AML-193 (cell line): ENCODE measurements around the gene AGAP1.

ENCODE experiments used
- DNase-seq, 2 experiments: peaks; one replicate each; lab custom pipeline; 2025; lab: John Stamatoyannopoulos, UW

Gene AGAP1

GRCh38 chr2:235918876-235919275 lies 425.0 kb downstream of the AGAP1 start:
- no peak for DNase-seq

GRCh38 chr2:235920216-235920865 lies 426.5 kb downstream of the AGAP1 start:
- no peak for DNase-seq

- no peak for DNase-seq
Measured at GRCh38 chr2:235921508-235922191, 427.8 kb downstream of the AGAP1 start.

GRCh38 chr2:235922839-235923238 lies 429.0 kb downstream of the AGAP1 start:
- no peak for DNase-seq

GRCh38 chr2:235923859-235924674 lies 430.2 kb downstream of the AGAP1 start:
- DNase-seq, result no peak

- no peak for DNase-seq
Measured at GRCh38 chr2:235924675-235925063, 430.8 kb downstream of the AGAP1 start.

- no peak for DNase-seq
Measured at GRCh38 chr2:235925250-235925919, 431.5 kb downstream of the AGAP1 start.

- DNase-seq, result no peak
Measured at GRCh38 chr2:235926229-235926628, 432.4 kb downstream of the AGAP1 start.

- no peak for DNase-seq
Measured at GRCh38 chr2:235928751-235929370, 435.0 kb downstream of the AGAP1 start.

- DNase-seq, result no peak
Measured at GRCh38 chr2:235930701-235931100, 436.9 kb downstream of the AGAP1 start.

GRCh38 chr2:235931676-235932075 lies 437.8 kb downstream of the AGAP1 start:
- DNase-seq, result no peak

- no peak for DNase-seq
Measured at GRCh38 chr2:235934059-235934773, 440.4 kb downstream of the AGAP1 start.

- DNase-seq, result no peak
Measured at GRCh38 chr2:235934774-235935484, 441.1 kb downstream of the AGAP1 start.

GRCh38 chr2:235935773-235936172 lies 441.9 kb downstream of the AGAP1 start:
- DNase-seq, result no peak

- DNase-seq, result no peak
Measured at GRCh38 chr2:235936493-235936892, 442.6 kb downstream of the AGAP1 start.

- no peak for DNase-seq
Measured at GRCh38 chr2:235937087-235937486, 443.2 kb downstream of the AGAP1 start.

- no peak for DNase-seq
Measured at GRCh38 chr2:235937526-235937925, 443.7 kb downstream of the AGAP1 start.

- DNase-seq, result no peak
Measured at GRCh38 chr2:235937936-235938335, 444.1 kb downstream of the AGAP1 start.

GRCh38 chr2:235938611-235939010 lies 444.8 kb downstream of the AGAP1 start:
- DNase-seq, result no peak

- DNase-seq, result no peak
Measured at GRCh38 chr2:235939471-235939870, 445.6 kb downstream of the AGAP1 start.

- DNase-seq, result no peak
Measured at GRCh38 chr2:235940330-235940729, 446.5 kb downstream of the AGAP1 start.
